HG03442 (cell line): Measurements from ENCODE around the gene ANKRD65.
"Not testable (repeated sequence)": the region's sequence is repeated elsewhere in the genome, so short reads cannot be mapped to it uniquely, and the experiment has no call there.

Experiments
- ATAC-seq: cut with Tn5 transposase; IDR thresholded peaks from one replicate; pipeline ENCODE4 v1.9.1; 2021; ENCODE audit warnings: mild to moderate bottlenecking, moderate library complexity; ENCODE audit not compliant: unreplicated experiment

Gene ANKRD65

GRCh38 chr1:1421147-1421906 lies at the start of gene ANKRD65:
Gene ANKRD65 (minus strand): TSS chr1:1421276. CDS start chr1:1421005, 271 bp downstream.
- ATAC-seq, result no peak

GRCh38 chr1:1468196-1468985 lies 47.3 kb upstream of the ANKRD65 start:
- ATAC-seq, result not testable (repeated sequence)

GRCh38 chr1:1463312-1463711 lies 42.2 kb upstream of the ANKRD65 start:
- no peak for ATAC-seq

- ATAC-seq, result no peak
Measured at GRCh38 chr1:1462318-1462966, 41.4 kb upstream of the ANKRD65 start.

- no peak for ATAC-seq
Measured at GRCh38 chr1:1461721-1462317, 40.7 kb upstream of the ANKRD65 start.

- ATAC-seq, result no peak
Measured at GRCh38 chr1:1460540-1461130, 39.6 kb upstream of the ANKRD65 start.

- not testable (repeated sequence) for ATAC-seq
Measured at GRCh38 chr1:1459711-1460110, 38.6 kb upstream of the ANKRD65 start.

GRCh38 chr1:1459156-1459555 lies 38.1 kb upstream of the ANKRD65 start:
- not testable (repeated sequence) for ATAC-seq

- not testable (repeated sequence) for ATAC-seq
Measured at GRCh38 chr1:1456683-1457255, 35.7 kb upstream of the ANKRD65 start.

GRCh38 chr1:1455934-1456333 lies 34.9 kb upstream of the ANKRD65 start:
- not testable (repeated sequence) for ATAC-seq

- ATAC-seq, result no peak
Measured at GRCh38 chr1:1455366-1455884, 34.3 kb upstream of the ANKRD65 start.

- ATAC-seq, result not testable (repeated sequence)
Measured at GRCh38 chr1:1454286-1455056, 33.4 kb upstream of the ANKRD65 start.

GRCh38 chr1:1452882-1453281 lies 31.8 kb upstream of the ANKRD65 start:
- ATAC-seq, result no peak

GRCh38 chr1:1452365-1452739 lies 31.3 kb upstream of the ANKRD65 start:
- ATAC-seq, result not testable (repeated sequence)

- ATAC-seq, result no peak
Measured at GRCh38 chr1:1451696-1452364, 30.8 kb upstream of the ANKRD65 start.

GRCh38 chr1:1450616-1451015 lies 29.5 kb upstream of the ANKRD65 start:
- ATAC-seq, result not testable (repeated sequence)

GRCh38 chr1:1449099-1449739 lies 28.1 kb upstream of the ANKRD65 start, which contains the start of gene ATAD3C:
Gene ATAD3C (plus strand): TSS chr1:1449689. CDS start chr1:1450684, 995 bp downstream.
- no peak for ATAC-seq

- ATAC-seq, result not testable (repeated sequence)
Measured at GRCh38 chr1:1446631-1447030, 25.6 kb upstream of the ANKRD65 start.
